DND-41 (cell line): ENCODE measurements around the gene KANSL1.

Source experiments
- EZH2 ChIP-seq: IDR thresholded peaks from 3 replicates; pipeline ENCODE4 v1.6.1; 2012; ENCODE audit warnings: borderline replicate concordance, low read depth, mild to moderate bottlenecking, moderate library complexity, low read length, inconsistent platforms; ENCODE audit not compliant: severe bottlenecking
- TF ChIP-seq, protein P1 (sequence below): IDR thresholded peaks from 2 replicates; pipeline ENCODE4 v1.5.1; 2012; ENCODE audit warnings: borderline replicate concordance, low read length, moderate library complexity, mild to moderate bottlenecking; ENCODE audit not compliant: poor library complexity, severe bottlenecking; ENCODE audit errors: extremely low read depth

DNA sequence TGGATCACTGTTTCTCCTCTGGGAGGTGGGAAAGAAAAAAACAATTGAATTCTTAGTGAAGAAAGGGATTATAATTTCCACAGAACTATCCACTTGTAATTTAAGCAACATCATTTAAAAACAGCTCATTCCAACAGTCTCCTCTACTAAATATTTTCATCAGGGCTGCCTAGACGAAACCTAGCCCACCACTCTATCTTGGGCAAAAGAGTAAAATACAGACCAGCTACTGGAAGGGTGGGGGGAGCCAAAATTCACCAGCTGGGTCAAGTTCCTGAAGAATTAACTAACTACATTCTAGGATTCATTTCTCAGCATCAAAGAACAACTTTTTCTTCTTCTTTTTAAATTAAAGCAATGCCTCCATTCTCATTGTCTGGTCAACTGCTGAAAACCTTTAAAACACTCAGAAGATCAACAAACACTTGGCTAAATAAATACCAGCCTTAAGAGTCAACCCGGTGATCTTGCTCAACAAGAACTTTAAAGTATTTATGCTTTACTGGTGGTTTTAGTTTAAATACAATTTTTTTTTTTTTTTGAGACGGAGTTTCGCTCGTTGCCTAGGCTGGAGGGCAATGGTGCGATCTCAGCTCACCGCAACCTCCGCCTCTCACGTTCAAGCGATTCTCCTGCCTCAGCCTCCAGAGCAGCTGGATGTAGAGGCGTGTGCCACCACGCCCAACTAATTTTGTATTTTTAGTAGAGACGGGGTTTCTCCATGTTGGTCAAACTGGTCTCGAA is 25.2 kb downstream of the KANSL1 start:
- TF ChIP-seq, protein P1, sequence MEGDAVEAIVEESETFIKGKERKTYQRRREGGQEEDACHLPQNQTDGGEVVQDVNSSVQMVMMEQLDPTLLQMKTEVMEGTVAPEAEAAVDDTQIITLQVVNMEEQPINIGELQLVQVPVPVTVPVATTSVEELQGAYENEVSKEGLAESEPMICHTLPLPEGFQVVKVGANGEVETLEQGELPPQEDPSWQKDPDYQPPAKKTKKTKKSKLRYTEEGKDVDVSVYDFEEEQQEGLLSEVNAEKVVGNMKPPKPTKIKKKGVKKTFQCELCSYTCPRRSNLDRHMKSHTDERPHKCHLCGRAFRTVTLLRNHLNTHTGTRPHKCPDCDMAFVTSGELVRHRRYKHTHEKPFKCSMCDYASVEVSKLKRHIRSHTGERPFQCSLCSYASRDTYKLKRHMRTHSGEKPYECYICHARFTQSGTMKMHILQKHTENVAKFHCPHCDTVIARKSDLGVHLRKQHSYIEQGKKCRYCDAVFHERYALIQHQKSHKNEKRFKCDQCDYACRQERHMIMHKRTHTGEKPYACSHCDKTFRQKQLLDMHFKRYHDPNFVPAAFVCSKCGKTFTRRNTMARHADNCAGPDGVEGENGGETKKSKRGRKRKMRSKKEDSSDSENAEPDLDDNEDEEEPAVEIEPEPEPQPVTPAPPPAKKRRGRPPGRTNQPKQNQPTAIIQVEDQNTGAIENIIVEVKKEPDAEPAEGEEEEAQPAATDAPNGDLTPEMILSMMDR: no peak
- TF ChIP-seq EZH2: no peak
